PC-3 (cell line): ENCODE measurements around the gene NMUR2.

Experiments
- EZH2 ChIP-seq: fragments of 300-600 bp; sonication (generic); IDR thresholded peaks from one replicate; pipeline ENCODE4 v1.6.1; 2017; ENCODE audit warnings: antibody characterized with exemption, mild to moderate bottlenecking, low read length; ENCODE audit not compliant: unreplicated experiment
- TF ChIP-seq, protein P1 (sequence below): fragments of 300-600 bp; sonication (generic); conservative IDR thresholded peaks from 2 replicates; pipeline ENCODE4 v1.5.1; 2017; ENCODE audit warnings: antibody characterized with exemption, low read depth, mild to moderate bottlenecking, low read length

DNA sequence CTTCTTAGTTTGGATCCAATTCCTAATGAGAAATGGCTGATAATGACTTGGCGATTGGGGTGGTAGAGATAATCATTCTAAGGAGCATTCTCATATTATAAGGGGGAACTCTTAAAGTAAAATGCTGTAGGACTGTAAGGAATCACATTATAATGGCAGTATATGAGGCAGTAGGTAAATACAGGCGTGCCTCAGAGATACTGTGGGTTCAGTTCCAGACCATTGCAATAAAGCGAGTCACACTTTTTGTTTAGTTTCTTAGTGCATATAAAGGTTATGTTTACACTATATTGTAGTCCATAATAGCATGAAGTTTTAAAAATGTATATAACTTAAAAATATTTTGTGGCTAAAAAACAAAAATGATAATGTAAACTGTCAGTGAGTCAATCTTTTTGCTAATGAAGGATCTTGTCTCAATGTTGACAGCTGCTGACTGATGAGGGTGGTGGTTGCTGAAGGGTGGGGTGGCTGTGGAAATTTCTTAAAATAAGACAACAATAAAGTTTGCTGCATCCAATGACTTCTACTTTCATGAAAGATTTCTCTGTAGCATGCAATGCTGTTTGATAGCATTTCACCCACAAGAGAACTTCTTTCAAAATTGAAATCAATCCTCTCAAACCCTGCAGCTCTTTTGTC is 15.8 kb downstream of the NMUR2 start:
- TF ChIP-seq, protein P1, sequence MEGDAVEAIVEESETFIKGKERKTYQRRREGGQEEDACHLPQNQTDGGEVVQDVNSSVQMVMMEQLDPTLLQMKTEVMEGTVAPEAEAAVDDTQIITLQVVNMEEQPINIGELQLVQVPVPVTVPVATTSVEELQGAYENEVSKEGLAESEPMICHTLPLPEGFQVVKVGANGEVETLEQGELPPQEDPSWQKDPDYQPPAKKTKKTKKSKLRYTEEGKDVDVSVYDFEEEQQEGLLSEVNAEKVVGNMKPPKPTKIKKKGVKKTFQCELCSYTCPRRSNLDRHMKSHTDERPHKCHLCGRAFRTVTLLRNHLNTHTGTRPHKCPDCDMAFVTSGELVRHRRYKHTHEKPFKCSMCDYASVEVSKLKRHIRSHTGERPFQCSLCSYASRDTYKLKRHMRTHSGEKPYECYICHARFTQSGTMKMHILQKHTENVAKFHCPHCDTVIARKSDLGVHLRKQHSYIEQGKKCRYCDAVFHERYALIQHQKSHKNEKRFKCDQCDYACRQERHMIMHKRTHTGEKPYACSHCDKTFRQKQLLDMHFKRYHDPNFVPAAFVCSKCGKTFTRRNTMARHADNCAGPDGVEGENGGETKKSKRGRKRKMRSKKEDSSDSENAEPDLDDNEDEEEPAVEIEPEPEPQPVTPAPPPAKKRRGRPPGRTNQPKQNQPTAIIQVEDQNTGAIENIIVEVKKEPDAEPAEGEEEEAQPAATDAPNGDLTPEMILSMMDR = no peak
- TF ChIP-seq EZH2 = no peak
